HepG2 (cell line): ENCODE data around the gene ALPL. TPM values are rescaled to one million over a fixed set of nuclear protein-coding genes. Genes with fewer than 3 reads are reported as not detected.

ENCODE experiments used
- ISL2 ChIP-seq: sonication (generic); formaldehyde crosslinking; IDR thresholded peaks from 2 replicates; pipeline ENCODE4 v1.5.0; 2020; ENCODE audit warnings: missing genetic modification reagents
- KLF13 ChIP-seq: sonication (generic); formaldehyde crosslinking; IDR thresholded peaks from 2 replicates; pipeline ENCODE4 v1.4.0; 2020; ENCODE audit warnings: mild to moderate bottlenecking, missing genetic modification reagents
- RAD21 ChIP-seq: fragments of 450-650 bp; formaldehyde crosslinking; IDR thresholded peaks from 2 replicates; pipeline ENCODE4 v1.5.0; 2020; ENCODE audit warnings: mild to moderate bottlenecking
- TOPORS ChIP-seq: sonication (generic); formaldehyde crosslinking; IDR thresholded peaks from 2 replicates; pipeline ENCODE4 v1.8.0; 2023; ENCODE audit warnings: mild to moderate bottlenecking, missing genetic modification reagents
- ZNF672 ChIP-seq: sonication (generic); formaldehyde crosslinking; IDR thresholded peaks from 2 replicates; pipeline ENCODE4 v1.8.1; 2022; ENCODE audit warnings: missing genetic modification reagents
- ZNF768 ChIP-seq: sonication (generic); formaldehyde crosslinking; IDR thresholded peaks from 2 replicates; pipeline ENCODE4 v1.4.0; 2020; ENCODE audit warnings: missing genetic modification reagents
- polyA plus RNA-seq, 8 experiments: library from polyadenylated mRNA; depleted of rRNA in 3 of 8; stranded (reverse) in 7 of 8; unstranded in 1 of 8; fragments of >200 nt; fragmentation: Illumina TruSeq in 4 of 8; extraction: Trizol in 4 of 8; gene quantifications; 2 replicates each; pipeline versions ENCODE4 v1.2.1 to v1.2.3, GENCODE V29; 2011 to 2016; ENCODE audit warnings: low read depth in 4 of 8, missing spikeins in 1 of 8, mixed read lengths in 1 of 8; ENCODE audit not compliant: insufficient read depth in 1 of 8
- total RNA-seq, 5 experiments: library from RNA; depleted of rRNA; stranded (reverse); fragments of >200 nt; fragmentation: Illumina TruSeq; extraction: Trizol; gene quantifications; 2 replicates each; pipeline ENCODE4 v1.2.3, GENCODE V29; 2016; ENCODE audit warnings: low read depth in 1 of 5
- TF ChIP-seq, protein P1 (sequence below): sonication (generic); formaldehyde crosslinking; IDR thresholded peaks from 2 replicates; pipeline ENCODE4 v1.4.0; 2020; ENCODE audit warnings: missing genetic modification reagents
- TF ChIP-seq, protein P2 (sequence below): sonication (generic); formaldehyde crosslinking; IDR thresholded peaks from 2 replicates; pipeline ENCODE4 v1.4.0; 2020; ENCODE audit warnings: missing genetic modification reagents, borderline replicate concordance

The ALPL gene
- total and polyA plus RNA-seq, 2 of the 13 experiments (the other 11 are each of a cell fraction or from before 2014, with no cell fraction given), result 0.12 TPM; not detected in 1

DNA sequence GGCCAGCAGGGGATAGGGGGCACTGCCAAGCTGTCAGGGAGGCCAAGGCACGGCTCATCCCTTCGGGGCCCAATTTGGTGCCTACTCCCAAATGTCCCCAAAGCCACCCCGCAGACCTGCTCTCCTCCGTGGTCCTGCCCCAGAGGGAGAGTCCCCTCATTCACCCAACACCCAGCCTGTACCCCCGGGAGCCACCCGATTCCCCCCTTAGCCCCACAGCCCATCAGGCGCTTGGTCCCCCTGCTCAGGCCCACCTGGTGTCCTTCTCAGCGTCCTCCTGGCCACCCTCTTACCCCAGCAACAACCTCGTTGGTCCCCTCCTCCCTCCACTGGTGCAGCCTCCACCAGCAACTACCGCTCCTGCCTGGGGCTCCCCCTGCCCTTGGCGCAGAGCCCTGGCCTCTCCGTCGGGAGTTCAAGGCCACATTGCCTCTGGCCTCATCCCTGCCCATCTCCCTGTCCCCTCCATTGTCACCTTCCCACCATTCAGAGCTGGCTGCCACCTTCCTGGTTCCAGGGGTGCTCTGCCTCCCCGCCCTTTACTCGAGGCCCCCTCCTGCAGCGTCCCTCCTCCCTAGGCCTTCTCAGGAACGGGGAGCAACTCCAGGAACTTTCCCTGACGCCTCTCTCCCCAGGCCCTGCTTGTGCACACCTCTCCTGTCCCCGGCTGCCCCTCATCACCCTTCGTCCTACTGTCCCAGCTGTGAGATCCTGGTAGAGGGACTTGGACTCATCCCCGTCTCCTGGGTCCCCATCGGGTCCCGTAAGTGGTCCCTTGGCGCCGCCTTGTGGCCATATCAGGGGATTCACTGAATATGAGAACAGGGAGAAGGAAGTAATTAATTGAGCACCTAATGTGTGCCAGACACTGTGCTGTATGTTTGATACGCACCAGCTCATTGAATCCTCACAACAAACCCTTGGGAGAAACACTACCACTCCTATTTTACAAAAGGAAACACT, 86.0 kb downstream of the ALPL start (continued):
- TF ChIP-seq ISL2, result no peak
- TF ChIP-seq TOPORS (CRISPR knock-in tag), result no peak
- TF ChIP-seq, protein P1, sequence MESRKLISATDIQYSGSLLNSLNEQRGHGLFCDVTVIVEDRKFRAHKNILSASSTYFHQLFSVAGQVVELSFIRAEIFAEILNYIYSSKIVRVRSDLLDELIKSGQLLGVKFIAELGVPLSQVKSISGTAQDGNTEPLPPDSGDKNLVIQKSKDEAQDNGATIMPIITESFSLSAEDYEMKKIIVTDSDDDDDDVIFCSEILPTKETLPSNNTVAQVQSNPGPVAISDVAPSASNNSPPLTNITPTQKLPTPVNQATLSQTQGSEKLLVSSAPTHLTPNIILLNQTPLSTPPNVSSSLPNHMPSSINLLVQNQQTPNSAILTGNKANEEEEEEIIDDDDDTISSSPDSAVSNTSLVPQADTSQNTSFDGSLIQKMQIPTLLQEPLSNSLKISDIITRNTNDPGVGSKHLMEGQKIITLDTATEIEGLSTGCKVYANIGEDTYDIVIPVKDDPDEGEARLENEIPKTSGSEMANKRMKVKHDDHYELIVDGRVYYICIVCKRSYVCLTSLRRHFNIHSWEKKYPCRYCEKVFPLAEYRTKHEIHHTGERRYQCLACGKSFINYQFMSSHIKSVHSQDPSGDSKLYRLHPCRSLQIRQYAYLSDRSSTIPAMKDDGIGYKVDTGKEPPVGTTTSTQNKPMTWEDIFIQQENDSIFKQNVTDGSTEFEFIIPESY (CRISPR knock-in tag), result no peak; the same call in 1 of the 2 replicates
- TF ChIP-seq KLF13 (CRISPR knock-in tag), result no peak
- TF ChIP-seq RAD21, result peak; percentile 57
- TF ChIP-seq ZNF672 (CRISPR knock-in tag), result no peak
- TF ChIP-seq, protein P2, sequence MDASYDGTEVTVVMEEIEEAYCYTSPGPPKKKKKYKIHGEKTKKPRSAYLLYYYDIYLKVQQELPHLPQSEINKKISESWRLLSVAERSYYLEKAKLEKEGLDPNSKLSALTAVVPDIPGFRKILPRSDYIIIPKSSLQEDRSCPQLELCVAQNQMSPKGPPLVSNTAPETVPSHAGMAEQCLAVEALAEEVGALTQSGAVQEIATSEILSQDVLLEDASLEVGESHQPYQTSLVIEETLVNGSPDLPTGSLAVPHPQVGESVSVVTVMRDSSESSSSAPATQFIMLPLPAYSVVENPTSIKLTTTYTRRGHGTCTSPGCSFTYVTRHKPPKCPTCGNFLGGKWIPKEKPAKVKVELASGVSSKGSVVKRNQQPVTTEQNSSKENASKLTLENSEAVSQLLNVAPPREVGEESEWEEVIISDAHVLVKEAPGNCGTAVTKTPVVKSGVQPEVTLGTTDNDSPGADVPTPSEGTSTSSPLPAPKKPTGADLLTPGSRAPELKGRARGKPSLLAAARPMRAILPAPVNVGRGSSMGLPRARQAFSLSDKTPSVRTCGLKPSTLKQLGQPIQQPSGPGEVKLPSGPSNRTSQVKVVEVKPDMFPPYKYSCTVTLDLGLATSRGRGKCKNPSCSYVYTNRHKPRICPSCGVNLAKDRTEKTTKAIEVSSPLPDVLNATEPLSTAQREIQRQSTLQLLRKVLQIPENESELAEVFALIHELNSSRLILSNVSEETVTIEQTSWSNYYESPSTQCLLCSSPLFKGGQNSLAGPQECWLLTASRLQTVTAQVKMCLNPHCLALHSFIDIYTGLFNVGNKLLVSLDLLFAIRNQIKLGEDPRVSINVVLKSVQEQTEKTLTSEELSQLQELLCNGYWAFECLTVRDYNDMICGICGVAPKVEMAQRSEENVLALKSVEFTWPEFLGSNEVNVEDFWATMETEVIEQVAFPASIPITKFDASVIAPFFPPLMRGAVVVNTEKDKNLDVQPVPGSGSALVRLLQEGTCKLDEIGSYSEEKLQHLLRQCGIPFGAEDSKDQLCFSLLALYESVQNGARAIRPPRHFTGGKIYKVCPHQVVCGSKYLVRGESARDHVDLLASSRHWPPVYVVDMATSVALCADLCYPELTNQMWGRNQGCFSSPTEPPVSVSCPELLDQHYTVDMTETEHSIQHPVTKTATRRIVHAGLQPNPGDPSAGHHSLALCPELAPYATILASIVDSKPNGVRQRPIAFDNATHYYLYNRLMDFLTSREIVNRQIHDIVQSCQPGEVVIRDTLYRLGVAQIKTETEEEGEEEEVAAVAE (CRISPR knock-in tag), result no peak
- no peak for TF ChIP-seq ZNF768 (CRISPR knock-in tag)
